GM12892 (cell line): ENCODE data around the gene TTC19.

Experiments
- DNase-seq: peaks from one replicate; pipeline ENCODE4 v3.0.0; 2011; ENCODE audit not compliant: insufficient read length
- FAIRE-seq: peaks from 2 replicates; lab custom pipeline; 2011; peaks lifted over from hg19 to GRCh38; lab: Jason Lieb, UNC
- POLR2A ChIP-seq: IDR thresholded peaks from 2 replicates; pipeline ENCODE4 v1.6.1; 2011; ENCODE audit warnings: low read depth, low read length, control low read depth
- POLR2AphosphoS5 ChIP-seq: IDR thresholded peaks from 2 replicates; pipeline ENCODE4 v1.6.1; 2011; ENCODE audit warnings: low read depth, low read length, control low read depth
- TAF1 ChIP-seq: IDR thresholded peaks from 2 replicates; pipeline ENCODE4 v1.6.1; 2011; ENCODE audit warnings: low read depth, mild to moderate bottlenecking, control low read depth, low read length, borderline replicate concordance

Gene TTC19

DNA sequence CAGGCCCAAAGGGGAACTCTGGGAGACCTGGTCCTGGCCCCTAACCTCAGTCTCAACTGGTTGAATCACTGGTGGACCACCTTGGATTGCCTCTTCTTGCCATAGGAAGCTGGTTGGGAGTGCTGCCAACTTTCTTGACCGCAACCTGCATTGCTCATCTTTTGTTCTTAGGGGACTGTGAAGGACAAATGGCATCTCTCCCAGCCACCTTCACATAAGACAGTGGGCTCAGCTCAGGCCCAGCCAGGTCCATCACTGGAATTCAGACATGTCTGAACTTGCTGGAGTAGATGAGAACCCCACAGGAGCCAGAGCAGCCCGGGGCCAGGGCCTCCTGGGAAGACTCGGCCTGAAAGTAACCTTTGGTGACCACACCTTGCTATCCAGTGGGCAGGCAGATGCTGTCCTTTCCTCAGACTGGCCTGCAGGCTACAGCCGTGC lies 35.9 kb upstream of the TTC19 start:
- no peak for DNase-seq
- TF ChIP-seq POLR2A (no peak), POLR2AphosphoS5 (no peak), TAF1 (no peak)
- no peak for FAIRE-seq

DNA sequence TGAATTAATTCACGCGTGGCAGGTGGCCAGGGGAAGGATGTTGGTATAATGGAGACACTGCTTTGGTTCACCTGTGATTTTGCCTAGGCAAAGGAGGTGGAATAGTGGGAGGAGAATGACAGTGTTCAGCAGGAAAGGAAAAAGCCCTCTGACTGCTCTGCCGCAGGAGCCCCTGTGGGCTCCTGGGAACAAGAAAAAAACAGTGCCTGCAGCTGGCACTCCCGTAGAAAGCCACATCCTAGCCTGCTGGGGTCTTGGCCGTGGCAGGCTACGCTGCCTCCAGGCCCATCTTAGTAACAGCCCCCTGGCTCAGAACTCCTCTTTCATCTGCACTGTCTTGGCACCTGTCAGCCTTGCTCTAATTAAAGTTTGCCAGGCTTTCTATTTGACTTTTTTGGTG lies 34.1 kb upstream of the TTC19 start:
- FAIRE-seq, result no peak
- TF ChIP-seq TAF1, result no peak
- TF ChIP-seq POLR2AphosphoS5, result no peak
- TF ChIP-seq POLR2A, result no peak

DNA sequence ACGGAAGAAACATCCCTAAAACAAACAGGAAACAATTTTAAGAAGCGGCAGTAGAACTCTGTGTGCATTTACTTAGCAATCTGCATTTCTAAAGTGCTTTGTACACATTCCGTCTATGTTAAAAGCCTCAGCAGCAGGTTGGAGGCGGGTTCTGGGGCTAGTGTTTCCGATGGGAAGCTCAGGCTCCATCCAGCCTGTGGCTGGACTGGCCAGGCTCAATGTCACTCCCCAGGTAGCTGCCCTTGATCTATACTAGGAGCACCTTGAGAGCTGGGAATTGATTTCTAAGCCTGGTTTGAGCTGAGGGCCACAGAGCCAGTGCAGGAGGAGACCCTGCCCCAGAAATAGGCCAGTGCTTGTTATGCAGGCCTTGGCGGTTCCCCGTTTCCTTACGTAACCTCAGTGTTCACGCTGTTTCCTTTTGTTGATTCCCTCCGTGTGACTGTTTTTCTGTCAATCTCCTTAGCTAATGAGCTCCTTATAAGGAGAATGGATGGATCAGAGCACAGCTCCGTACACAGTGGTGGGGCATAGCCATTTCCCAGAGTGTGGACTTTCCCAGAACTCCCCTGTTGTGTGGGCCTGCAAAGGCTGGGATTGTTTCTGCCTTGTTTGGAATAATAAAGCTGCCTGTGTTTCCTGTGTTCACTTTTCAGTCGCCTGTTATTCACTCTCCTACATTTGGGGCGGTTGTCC lies 33.3 kb upstream of the TTC19 start:
- TF ChIP-seq TAF1, result no peak
- TF ChIP-seq POLR2AphosphoS5, result no peak
- TF ChIP-seq POLR2A, result no peak
- DNase-seq, result no peak
- no peak for FAIRE-seq

More for the DNA sequence above, 34.1 kb upstream of the TTC19 start:
- DNase-seq, result no peak

DNA sequence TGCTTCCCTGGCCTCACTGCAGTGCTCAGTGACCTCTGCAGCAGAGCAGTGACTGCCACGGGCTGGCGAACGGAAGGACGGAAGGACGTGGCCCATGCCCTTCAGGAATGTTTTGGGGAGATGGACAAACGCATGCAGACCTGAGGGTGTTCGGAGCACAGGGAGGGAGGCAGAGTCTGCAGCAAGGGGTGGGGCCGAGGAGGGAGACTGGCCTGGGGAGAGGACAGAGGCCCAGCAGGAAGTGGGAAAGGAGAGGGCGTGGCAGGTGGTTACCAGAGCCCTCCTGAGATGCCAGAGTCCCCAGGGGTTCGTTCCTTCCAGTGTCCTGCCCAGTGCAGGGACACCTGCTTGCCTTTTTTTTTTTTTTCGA lies 32.8 kb upstream of the TTC19 start:
- no peak for TF ChIP-seq POLR2AphosphoS5
- no peak for TF ChIP-seq POLR2A
- no peak for TF ChIP-seq TAF1
- FAIRE-seq, result no peak
- no peak for DNase-seq

DNA sequence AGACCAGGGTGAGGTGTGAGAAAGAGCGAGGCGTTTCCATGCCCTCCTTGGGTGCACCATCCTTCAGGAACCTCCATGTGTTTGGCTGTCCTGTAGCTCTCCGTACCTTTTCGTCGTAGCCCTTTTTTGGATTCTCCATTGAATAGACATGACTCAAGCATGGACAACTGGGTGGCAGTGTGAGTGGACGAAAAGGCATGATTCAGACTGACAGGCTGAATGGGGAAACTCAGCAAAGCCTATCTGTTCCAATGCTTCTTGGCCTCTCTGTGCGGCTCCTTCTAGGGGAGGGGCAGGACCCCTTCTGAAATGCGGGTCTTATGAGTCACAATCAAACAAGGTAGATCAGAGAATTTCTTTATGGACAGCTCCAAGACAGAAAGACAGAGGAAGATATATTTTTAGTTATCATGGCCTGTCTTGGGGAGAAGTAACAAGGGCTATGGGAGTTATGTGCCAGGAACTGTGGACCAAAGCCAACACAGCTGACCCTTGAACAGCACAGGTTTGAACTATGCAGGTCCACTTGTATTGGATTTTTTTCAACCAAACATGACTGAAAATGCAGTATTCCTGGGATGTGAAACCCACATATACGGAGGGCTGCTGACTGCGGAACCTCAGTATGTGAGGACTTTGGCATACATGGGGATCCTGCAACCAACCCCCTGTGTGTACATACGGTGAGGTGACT lies 31.8 kb upstream of the TTC19 start:
- FAIRE-seq, result no peak
- TF ChIP-seq POLR2AphosphoS5 (no peak), POLR2A (no peak), TAF1 (no peak)
- no peak for DNase-seq

DNA sequence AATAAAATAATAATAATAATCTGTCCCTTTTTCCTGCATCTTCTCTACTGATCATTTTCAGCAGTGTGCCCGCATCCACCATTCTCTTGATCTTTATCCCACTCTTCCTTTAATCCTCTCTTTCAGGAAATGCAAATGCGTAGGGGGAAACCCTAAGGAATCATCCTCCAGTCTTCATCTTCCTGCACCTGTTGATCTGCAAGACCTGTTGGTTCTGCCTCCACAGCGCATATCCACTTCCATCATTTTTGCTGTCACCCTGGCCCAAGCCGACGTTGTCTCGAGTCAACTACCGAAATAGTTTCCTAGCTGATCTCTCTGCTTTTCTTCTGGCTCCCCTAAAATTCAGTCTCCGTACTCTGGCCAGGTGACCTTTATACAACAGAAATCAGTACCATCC lies 30.2 kb upstream of the TTC19 start:
- no peak for DNase-seq
- no peak for FAIRE-seq
- no peak for TF ChIP-seq TAF1

DNA sequence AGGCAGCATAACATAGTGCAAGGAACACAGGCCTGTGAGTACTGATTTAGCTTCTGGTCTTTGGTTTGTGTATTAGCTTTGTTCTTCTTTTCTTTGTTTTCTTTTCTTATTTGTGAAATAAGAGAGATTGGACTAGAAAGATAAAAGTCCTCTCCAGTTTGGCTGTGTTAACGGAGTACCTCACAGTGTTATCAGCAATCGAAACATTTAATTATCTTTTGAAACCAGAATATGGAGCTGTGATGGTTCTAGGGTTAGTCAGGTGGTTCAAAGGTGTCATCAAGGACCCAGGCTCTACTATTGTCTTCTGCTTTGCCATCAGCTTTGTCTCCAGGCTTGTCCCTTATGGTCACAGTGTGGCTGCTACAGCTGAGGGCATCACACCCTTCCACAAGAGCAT lies 29.1 kb upstream of the TTC19 start:
- no peak for TF ChIP-seq TAF1
- no peak for TF ChIP-seq POLR2AphosphoS5
- TF ChIP-seq POLR2A, result no peak
- FAIRE-seq (no peak), DNase-seq (no peak)

DNA sequence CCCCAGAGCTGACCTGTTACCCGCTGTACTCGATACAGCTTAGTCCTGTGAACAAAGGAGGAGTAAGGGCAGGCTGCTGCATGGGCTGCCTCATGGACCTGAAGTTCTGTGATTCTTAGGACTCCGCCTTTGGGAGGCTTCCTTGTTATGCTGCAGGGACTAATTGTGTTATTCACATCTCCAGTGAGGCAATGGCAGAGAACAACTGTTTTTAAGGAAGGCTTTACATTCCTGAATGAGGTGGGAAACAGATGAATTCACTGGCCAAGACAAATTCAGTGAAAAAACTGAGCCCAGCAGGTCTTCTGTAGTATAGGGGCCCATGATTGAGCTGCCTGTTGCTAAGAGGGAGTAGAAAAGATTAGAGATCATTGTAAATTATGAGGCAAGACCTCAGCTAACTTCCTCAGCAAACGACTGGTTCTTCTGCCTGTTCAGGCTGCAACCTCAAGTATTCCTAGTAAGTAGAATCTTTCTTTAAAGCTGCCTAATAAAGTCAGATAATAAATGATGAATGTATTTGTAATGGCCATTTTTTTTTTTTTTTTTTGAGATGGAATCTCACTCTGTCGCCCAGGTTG lies 28.4 kb upstream of the TTC19 start:
- FAIRE-seq (no peak), DNase-seq (no peak)
- TF ChIP-seq TAF1 (no peak), POLR2AphosphoS5 (no peak), POLR2A (no peak)

DNA sequence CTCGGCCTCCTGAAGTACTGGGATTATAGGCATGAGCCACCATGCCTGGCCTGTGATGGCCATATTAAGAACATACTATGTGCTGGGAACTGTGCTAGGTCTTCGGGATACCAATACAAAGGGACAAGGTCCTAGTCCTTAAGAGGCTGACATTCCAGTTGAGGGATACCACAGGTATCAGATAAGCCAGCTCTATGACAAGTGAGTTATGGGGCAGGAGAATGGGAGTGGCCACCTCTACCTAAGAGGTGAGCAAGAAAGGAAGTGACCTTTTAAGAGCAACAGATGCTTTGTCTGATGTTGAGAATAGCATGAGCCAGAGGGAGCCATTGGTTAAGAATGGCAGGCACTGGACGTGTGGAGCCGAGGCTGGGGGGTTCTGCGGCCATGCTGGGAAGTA lies 27.7 kb upstream of the TTC19 start:
- no peak for DNase-seq
- no peak for FAIRE-seq
- TF ChIP-seq TAF1, result no peak
- TF ChIP-seq POLR2AphosphoS5, result no peak
- TF ChIP-seq POLR2A, result no peak

DNA sequence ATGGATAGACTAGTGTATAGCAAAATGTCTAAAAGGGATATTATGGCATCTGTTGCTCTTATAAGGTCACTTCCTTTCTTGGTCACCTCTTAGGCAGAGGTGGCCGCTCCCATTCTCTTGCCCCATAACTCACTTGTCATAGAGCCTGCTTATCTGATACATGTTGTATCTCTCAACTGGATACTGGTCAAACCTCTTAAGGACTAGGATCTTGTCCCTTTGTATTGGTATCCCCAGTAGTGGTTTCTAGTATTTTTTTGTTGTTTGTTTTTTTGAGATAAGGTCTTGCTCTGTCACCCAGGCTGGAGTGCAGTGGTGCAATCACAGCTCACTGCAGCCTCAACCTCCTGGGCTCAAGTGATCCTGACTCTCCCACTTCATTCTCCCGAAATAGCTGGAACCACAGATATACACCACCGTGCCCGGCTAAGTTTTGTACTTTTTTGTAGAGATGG lies 27.1 kb upstream of the TTC19 start:
- no peak for FAIRE-seq
- TF ChIP-seq TAF1 (no peak), POLR2AphosphoS5 (no peak), POLR2A (no peak)
- no peak for DNase-seq

DNA sequence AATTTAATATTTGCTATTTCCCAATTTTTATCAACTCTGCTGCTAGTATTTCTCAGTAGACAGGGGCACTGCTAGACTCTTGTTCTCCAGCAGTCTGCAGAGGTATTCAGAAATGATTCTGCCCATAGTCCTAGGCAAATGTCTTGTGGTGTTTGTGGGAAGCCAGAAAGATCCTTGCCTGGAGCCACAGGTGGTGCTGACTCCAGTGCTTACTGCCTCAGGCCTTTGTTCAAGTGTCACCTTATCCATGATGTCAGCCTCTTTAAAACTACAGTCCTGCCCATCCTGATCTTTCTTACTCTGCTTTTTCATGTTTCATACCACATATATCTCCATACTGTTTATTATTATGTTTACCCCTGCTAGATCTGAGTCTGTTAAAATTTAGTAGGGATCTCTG lies 26.6 kb upstream of the TTC19 start:
- TF ChIP-seq POLR2A (no peak), TAF1 (no peak), POLR2AphosphoS5 (no peak)
- FAIRE-seq (no peak), DNase-seq (no peak)
